ENCODE data around the gene ADCK1. TPM values are rescaled to one million over a fixed set of nuclear protein-coding genes. Genes with fewer than 3 reads are reported as not detected.
"Not testable (repeated sequence)": the region's sequence is repeated elsewhere in the genome, so short reads cannot be mapped to it uniquely, and the experiment has no call there.

ADCK1 gene
- total RNA-seq, 2 experiments from 2014 or later = 2.7 to 3.3 TPM

DNA sequence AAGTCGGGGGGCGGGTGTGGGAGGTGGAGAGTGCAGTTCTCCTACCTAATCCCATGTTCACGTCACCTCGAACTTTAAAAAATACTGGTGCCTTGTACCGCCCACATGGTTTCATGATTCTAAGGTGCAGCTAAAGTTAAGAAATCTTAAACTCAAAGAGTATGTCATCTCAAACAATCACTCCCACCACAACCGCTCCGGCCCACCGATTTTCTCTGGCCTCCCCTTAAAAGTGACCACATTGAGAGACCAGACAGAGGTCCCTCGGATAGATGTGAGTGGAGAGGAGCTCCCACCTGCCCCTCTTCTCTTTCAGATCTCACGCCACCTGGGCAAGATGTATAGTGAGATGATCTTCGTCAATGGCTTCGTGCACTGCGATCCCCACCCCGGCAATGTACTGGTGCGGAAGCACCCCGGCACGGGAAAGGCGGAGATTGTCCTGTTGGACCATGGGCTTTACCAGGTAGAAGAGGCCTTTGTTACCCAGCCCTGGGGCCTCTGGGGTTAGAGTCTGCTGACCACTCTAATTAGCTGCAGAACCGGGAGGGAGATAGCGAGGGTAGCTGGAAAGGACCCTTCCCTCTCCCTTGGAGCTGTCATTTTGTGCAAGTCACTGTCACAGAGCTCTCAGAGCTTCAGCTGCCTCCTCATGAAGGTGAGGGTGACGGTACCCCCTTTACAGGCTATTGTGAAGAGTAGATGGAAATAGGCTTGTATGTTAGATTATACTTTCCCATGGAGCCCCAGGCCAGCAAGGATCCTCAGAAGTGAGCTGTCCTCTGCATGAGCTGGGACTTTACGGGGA lies 124.4 kb downstream of the ADCK1 start:
- Mint-ChIP-seq H3K4me1 (ENCODE audit: low read depth) (no peaks in the 10 kb centered on the region), H3K27ac (no peak overlapping the region), H3K27me3 (ENCODE audit: low read depth) (no peaks in the 10 kb centered on the region), H3K9me3 (ENCODE audit: insufficient read depth) (no peaks in the 10 kb centered on the region), H3K36me3 (ENCODE audit: low read depth) (no peaks in the 10 kb centered on the region), H3K4me3 (no peak overlapping the region)
- ATAC-seq (no peak), DNase-seq (no peak)
- ChIA-PET POLR2A (no interaction called here), CTCF (no interaction called here)

DNA sequence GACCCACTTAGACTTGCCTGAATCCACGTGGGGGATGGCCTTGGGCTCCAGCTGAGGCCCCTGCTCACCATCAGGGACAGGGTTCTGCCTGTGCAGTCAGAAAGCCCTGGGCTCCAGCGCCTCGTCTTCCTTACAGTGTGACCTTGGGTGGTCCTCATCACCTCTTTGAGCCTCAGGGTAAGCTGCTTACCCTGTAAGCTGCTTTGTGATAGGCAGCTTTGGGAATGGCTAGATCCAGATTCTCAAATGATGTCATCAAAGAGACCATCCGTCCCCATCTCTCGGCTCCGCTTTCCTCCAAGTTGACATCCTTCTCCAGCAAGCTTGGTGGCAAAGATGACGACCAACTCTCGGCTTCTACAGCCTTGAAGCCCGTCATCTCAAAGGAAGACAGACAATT lies 127.0 kb downstream of the ADCK1 start:
- DNase-seq = no peak
- H3K27ac Mint-ChIP-seq = no peak overlapping the region
- H3K27me3 Mint-ChIP-seq (ENCODE audit: low read depth) = no peaks in the 10 kb centered on the region
- H3K4me1 Mint-ChIP-seq (ENCODE audit: low read depth) = no peaks in the 10 kb centered on the region
- H3K4me3 Mint-ChIP-seq = no peak overlapping the region
- H3K36me3 Mint-ChIP-seq (ENCODE audit: low read depth) = no peaks in the 10 kb centered on the region
- POLR2A ChIA-PET = no interaction called here
- H3K9me3 Mint-ChIP-seq (ENCODE audit: insufficient read depth) = no peaks in the 10 kb centered on the region
- CTCF ChIA-PET = no interaction called here
- ATAC-seq = no peak

DNA sequence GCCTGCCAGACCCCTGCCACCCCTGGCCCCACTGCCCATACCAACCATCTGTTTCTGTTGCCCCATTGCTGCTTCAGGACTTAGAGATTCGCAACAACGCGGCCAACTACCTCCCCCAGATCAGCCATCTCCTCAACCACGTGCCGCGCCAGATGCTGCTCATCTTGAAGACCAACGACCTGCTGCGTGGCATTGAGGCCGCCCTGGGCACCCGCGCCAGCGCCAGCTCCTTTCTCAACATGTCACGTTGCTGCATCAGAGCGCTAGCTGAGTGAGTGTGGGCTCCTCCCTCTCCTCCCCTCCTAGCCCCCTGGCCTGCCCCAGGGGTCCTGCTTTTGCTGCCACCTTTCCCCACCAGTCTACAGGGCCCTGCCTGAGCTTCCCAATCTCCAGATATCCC lies 131.5 kb downstream of the ADCK1 start:
- H3K36me3 Mint-ChIP-seq (ENCODE audit: low read depth) = peaks cover 12% of the 10 kb centered on the region
- ATAC-seq (no peak), DNase-seq (no peak)
- POLR2A ChIA-PET = no interaction called here
- no peak overlapping the region for H3K27ac Mint-ChIP-seq
- H3K4me1 Mint-ChIP-seq (ENCODE audit: low read depth) = no peaks in the 10 kb centered on the region
- H3K4me3 Mint-ChIP-seq = no peak overlapping the region
- H3K9me3 Mint-ChIP-seq (ENCODE audit: insufficient read depth) = peaks cover 19% of the 10 kb centered on the region
- CTCF ChIA-PET = no interaction called here
- no peaks in the 10 kb centered on the region for H3K27me3 Mint-ChIP-seq (ENCODE audit: low read depth)

DNA sequence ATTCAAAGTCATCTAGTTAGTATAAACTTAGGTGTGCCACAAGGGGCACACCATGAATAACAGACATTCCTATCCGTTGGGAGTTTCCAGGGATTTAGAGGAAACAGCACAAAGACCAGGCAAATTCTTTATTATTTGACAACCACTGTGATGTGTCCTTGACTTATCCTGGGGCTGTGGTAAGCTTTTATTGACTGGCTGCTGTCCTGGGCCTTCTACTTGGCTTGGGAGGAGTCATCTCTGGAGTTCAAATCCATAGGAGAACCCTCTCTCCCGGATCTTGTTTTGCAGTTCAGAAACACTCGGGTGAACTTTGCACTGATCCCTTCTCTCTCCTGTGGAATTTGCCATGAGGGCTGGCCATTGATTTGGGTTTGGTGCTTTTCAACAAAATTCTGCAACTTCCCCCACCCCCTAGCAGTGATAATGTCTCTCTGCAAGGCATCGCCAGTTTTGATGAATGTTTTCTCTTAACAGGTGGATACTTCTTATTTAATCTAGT lies 136.3 kb downstream of the ADCK1 start:
- DNase-seq = no peak
- H3K4me3 Mint-ChIP-seq = no peak overlapping the region
- ChIA-PET POLR2A (no interaction called here), CTCF (no interaction called here)
- H3K27ac Mint-ChIP-seq = no peak overlapping the region
- H3K9me3 Mint-ChIP-seq (ENCODE audit: insufficient read depth) = peaks cover 20% of the 10 kb centered on the region
- no peak for ATAC-seq
- H3K4me1 Mint-ChIP-seq (ENCODE audit: low read depth) = no peaks in the 10 kb centered on the region
- H3K27me3 Mint-ChIP-seq (ENCODE audit: low read depth) = no peaks in the 10 kb centered on the region
- peaks cover 12% of the 10 kb centered on the region for H3K36me3 Mint-ChIP-seq (ENCODE audit: low read depth)

DNA sequence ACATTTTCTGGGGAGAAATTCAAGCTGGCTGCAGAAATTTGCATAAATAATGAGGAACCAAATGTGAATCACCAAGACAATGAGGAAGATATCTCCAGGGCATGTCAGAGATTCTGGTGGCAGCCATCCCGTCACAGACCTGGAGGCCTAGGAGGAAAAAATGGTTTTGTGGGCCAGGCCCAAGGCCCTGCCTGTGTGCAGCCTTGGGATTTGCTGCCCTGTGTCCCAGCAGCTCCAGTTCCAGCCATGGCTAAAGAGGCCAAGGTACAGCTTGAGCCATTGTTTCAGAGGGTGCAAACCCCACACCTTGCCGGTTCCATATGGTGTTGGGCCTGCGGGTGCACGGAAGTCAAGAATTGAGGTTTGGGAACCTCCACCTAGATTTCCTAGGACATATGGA lies 147.5 kb downstream of the ADCK1 start:
- DNase-seq (no peak), ATAC-seq (no peak)
- ChIA-PET CTCF (no interaction called here), POLR2A (no interaction called here)
- Mint-ChIP-seq H3K4me3 (no peak overlapping the region), H3K9me3 (ENCODE audit: insufficient read depth) (no peaks in the 10 kb centered on the region), H3K27ac (no peak overlapping the region), H3K27me3 (ENCODE audit: low read depth) (peaks cover 2% of the 10 kb centered on the region), H3K36me3 (ENCODE audit: low read depth) (no peaks in the 10 kb centered on the region), H3K4me1 (ENCODE audit: low read depth) (peaks cover 5% of the 10 kb centered on the region)

DNA sequence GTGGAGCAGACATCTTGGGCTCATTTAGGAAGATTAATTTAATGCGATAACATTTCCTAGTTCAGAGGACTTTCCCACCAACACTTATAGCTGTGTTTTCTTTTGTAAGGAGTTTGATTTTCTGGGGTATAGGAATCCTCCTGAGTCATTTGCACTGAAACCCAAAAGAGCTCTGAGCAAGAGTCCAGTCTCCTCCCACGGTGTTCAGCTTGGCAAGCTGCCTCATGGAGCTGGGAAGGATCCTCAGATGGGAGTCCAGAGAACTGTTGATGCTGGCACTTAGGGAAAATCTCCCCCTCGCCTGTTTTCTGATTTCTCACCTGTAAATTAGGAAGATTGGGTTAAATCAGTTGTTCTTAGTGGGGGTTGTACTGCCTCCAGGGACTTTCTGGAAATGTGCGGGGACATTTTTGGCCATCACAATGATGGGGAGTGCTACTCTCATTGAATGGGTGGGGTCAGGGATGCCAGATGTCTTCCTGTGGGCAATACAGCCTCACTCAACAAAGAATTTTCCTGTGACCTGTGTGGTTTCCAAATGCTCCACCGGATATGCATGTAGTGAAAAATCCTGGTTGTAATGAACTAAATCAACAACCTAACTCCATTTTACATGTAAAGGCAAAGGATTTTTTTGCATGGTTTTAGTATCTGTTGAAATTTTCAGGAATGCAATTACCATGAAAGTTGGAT lies 150.6 kb downstream of the ADCK1 start:
- H3K27ac Mint-ChIP-seq = no peak overlapping the region
- POLR2A ChIA-PET = no interaction called here
- ATAC-seq (no peak), DNase-seq (no peak)
- CTCF ChIA-PET = no interaction called here
- H3K4me1 Mint-ChIP-seq (ENCODE audit: low read depth) = peaks cover 5% of the 10 kb centered on the region
- H3K9me3 Mint-ChIP-seq (ENCODE audit: insufficient read depth) = no peaks in the 10 kb centered on the region
- H3K36me3 Mint-ChIP-seq (ENCODE audit: low read depth) = no peaks in the 10 kb centered on the region
- peaks cover 2% of the 10 kb centered on the region for H3K27me3 Mint-ChIP-seq (ENCODE audit: low read depth)
- H3K4me3 Mint-ChIP-seq = no peak overlapping the region

DNA sequence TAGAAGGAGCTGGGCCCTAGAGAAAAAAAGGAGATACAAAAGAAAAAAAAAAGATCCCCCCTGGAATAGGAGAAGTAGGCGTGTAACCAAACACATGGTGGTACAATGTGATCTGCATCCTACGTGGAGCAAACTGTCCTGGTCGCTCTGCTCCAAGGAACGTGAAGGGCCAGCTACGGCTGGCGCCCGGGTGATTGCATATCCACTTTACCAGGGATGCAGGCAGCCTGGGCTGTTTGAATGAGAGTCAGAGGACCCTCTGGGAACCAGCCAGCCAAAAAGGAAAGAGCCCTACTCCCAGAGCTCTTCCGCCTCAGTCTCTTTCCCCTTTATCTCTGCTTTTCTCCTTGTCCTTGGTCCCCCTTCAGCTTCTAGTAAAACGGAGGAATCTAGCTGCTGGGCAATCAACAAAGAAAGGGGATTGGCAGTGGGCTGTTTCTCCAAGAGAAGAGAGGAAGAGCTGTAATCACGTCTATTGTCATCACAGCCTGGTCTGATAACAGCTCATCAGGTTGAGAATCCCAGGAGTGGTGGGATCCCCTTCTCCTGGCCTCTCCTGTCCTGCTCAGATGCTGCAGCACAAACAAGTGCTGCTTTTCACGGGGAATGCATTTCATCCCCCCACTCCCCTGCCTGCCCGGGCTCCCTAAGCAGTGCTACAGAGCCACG lies 156.0 kb downstream of the ADCK1 start:
- Mint-ChIP-seq H3K9me3 (ENCODE audit: insufficient read depth) (no peaks in the 10 kb centered on the region), H3K27me3 (ENCODE audit: low read depth) (peaks cover 11% of the 10 kb centered on the region), H3K4me3 (no peak overlapping the region), H3K27ac (no peak overlapping the region), H3K36me3 (ENCODE audit: low read depth) (no peaks in the 10 kb centered on the region), H3K4me1 (ENCODE audit: low read depth) (peaks cover under 1% of the 10 kb centered on the region)
- ChIA-PET CTCF (no interaction called here), POLR2A (no interaction called here)
- ATAC-seq = no peak
- DNase-seq = no peak

DNA sequence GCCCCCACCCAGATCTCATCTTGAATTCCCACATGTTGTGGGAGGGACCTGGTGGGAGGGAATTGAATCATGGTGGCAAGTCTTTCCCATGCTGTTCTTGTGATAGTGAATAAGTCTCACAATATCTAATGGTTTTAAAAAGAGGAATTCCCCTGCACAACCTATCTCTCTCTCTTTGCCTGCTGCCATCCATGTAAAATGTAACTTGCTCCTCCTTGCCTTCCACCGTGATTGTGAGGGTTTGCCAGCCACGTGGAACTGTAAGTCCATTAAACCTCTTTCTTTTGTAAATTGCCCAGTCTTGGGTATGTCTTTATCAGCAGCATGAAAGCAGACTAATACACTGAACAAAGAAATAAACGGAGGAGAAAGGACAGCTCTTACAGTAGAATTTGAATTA lies 159.8 kb downstream of the ADCK1 start:
- H3K4me3 Mint-ChIP-seq; ATAC-seq; H3K36me3 Mint-ChIP-seq (ENCODE audit: low read depth); CTCF ChIA-PET; DNase-seq; POLR2A ChIA-PET; H3K9me3 Mint-ChIP-seq (ENCODE audit: insufficient read depth); H3K4me1 Mint-ChIP-seq (ENCODE audit: low read depth); H3K27ac Mint-ChIP-seq: not testable (repeated sequence)
- H3K27me3 Mint-ChIP-seq (ENCODE audit: low read depth) = peaks cover 23% of the 10 kb centered on the region

DNA sequence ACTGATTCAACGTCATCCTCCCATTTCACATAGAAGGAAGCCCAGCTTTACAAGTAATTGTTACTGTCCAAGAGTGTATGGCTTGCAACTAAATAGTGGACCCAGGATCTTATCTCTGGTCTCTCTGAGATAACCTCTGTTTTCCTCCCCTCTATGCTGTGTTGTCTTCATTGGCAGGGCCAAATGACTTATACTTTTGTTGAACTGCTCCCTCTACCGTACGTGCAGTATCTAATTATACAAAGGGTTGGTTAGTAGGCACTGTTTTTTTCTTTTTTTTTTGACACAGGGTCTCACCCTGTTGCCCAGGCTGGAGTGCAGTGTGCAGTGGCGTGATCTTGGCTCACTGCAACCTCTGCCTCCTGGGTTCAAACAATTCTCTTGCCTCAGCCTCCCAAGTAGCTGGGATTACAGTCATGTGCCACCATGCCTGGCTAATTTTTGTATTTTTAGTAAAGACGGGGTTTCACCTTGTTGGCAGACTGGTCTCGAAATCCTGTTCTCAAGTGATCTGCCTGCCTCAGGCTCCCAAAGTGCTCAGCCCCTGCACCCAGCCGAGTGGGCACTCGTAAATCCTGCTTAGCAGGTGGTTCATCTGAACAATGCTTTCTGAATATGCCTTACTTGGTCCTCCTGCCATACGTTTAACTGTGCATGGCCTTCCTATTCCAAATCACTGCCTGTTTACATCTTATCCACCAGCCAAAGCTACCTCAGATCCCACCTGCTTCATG lies 162.1 kb downstream of the ADCK1 start:
- H3K27me3 Mint-ChIP-seq (ENCODE audit: low read depth) = peaks cover 21% of the 10 kb centered on the region
- no peaks in the 10 kb centered on the region for H3K36me3 Mint-ChIP-seq (ENCODE audit: low read depth)
- no peak for ATAC-seq
- no peaks in the 10 kb centered on the region for H3K9me3 Mint-ChIP-seq (ENCODE audit: insufficient read depth)
- H3K27ac Mint-ChIP-seq = no peak overlapping the region
- H3K4me3 Mint-ChIP-seq = no peak overlapping the region
- CTCF ChIA-PET = no interaction called here
- POLR2A ChIA-PET = no interaction called here
- peaks cover 4% of the 10 kb centered on the region for H3K4me1 Mint-ChIP-seq (ENCODE audit: low read depth)
- no peak for DNase-seq

DNA sequence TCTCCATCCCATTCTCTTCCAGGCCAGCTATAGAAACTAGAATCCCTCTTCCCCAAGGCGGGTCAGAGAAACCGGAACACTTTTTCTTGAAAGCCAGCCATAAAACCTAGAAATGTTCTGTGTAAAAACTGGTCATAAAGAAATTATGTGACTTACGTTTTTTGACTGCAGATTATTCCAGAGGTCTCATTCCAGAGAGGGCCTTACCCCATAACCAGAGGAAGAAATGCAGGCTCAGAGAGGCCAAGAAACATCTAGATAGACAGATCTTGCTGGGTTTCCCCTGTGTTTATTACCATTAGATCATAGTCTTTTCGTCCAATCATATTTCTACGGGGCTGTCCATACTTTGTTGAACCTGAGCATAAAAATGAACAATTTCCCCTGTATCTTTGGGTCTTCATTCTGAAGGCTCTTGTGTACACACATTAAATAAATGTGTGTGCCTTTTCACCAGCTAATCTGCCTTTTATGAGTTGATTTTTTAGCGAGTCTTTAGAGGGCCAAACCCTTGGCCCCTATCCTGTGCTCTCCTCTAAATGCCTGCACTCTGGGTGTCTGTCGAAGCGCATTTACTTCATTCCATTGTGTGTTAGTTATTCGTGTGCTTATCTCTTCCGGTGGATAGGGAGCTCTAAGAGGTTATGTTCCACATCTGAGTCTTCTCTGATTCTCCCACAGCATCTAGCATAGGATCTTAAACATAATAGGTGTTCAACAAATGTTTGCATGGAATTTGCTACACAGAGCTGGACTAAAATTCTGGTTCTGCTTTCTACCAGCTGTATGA lies 163.0 kb downstream of the ADCK1 start:
- ATAC-seq = no peak
- no peaks in the 10 kb centered on the region for H3K36me3 Mint-ChIP-seq (ENCODE audit: low read depth)
- CTCF ChIA-PET = no interaction called here

DNA sequence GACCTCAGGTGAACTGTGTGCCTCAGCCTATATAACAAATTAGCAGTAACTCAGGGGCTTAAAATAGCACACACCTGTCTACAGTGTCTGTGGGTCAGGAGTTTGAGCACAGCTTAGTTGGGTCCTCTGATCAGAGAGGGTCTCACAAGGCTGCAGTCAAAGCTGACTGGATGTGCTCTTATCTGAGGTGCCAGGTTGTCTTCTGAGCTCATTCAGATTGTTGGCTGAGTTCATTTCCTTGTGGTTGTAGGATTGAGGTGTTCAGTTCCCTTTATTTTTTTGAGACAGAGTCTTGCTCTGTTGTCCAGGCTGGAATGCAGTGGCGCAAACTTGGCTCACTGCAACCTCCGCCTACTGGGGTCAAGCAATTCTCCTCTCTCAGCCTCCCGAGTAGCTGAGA lies 164.7 kb downstream of the ADCK1 start:
- H3K36me3 Mint-ChIP-seq (ENCODE audit: low read depth) = no peaks in the 10 kb centered on the region
- H3K27me3 Mint-ChIP-seq (ENCODE audit: low read depth) = peaks cover 29% of the 10 kb centered on the region
- H3K9me3 Mint-ChIP-seq (ENCODE audit: insufficient read depth) = no peaks in the 10 kb centered on the region
- ATAC-seq (no peak), DNase-seq (no peak)
- H3K4me1 Mint-ChIP-seq (ENCODE audit: low read depth) = peaks cover 4% of the 10 kb centered on the region
- H3K27ac Mint-ChIP-seq = no peak overlapping the region
- no peak overlapping the region for H3K4me3 Mint-ChIP-seq
- ChIA-PET CTCF (no interaction called here), POLR2A (no interaction called here)

More for the DNA sequence above, 163.0 kb downstream of the ADCK1 start:
- peaks cover 4% of the 10 kb centered on the region for H3K4me1 Mint-ChIP-seq (ENCODE audit: low read depth)
- no peaks in the 10 kb centered on the region for H3K9me3 Mint-ChIP-seq (ENCODE audit: insufficient read depth)
- no peak overlapping the region for H3K27ac Mint-ChIP-seq
- POLR2A ChIA-PET = no interaction called here
- peaks cover 20% of the 10 kb centered on the region for H3K27me3 Mint-ChIP-seq (ENCODE audit: low read depth)
- no peak overlapping the region for H3K4me3 Mint-ChIP-seq
- no peak for DNase-seq
